ENCODE data around the gene GUCD1. TPM values are rescaled to one million over a fixed set of nuclear protein-coding genes. Genes with fewer than 3 reads are reported as not detected.

Gene GUCD1
- total RNA-seq, 1 experiment from 2014 or later, result 48.7 TPM

- RAD21 ChIA-PET (ENCODE audit: low non-redundant PET in 1 of 2, low total read pairs in 2 of 2, uncharacterized antibody in 2 of 2, unreplicated experiment in 2 of 2), result no interaction called here
- Histone ChIP-seq H3K36me3 (ENCODE audit: control insufficient read depth in 1 of 2, insufficient read depth in 2 of 2, low read length in 2 of 2) (no peaks in the 10 kb centered on the region), H3K4me3 (replicated peaks in 1 of 2; ENCODE audit: low read depth in 1 of 2, low read length in 2 of 2) (no peak overlapping the region), H3K4me2 (ENCODE audit: low read length) (no peak overlapping the region), H2AFZ (ENCODE audit: low read depth, low read length, poor library complexity, severe bottlenecking) (no peak overlapping the region), H3K4me1 (ENCODE audit: control insufficient read depth in 1 of 2, insufficient read depth in 2 of 2, low read length in 2 of 2) (peaks cover 6 to 18% of the 10 kb centered on the region in 2 experiments), H3K9me2 (ENCODE audit: insufficient read depth) (no peaks in the 10 kb centered on the region), H3K79me2 (ENCODE audit: insufficient read depth, low read length) (no peaks in the 10 kb centered on the region), H4K20me1 (ENCODE audit: insufficient read depth) (no peaks in the 10 kb centered on the region), H3K9ac (ENCODE audit: low read length) (no peak overlapping the region), H3K27me3 (ENCODE audit: insufficient read depth, low read length) (no peaks in the 10 kb centered on the region), H3K27ac (ENCODE audit: low read depth, low read length) (no peak overlapping the region), H3K9me3 (ENCODE audit: control insufficient read depth in 1 of 2, insufficient read depth in 1 of 2, low read depth in 1 of 2, low read length in 2 of 2) (no peaks in the 10 kb centered on the region)
- no peak for DNase-seq (ENCODE audit: low read depth, low spot score)
- no peak for TF ChIP-seq ZBTB33 (IDR thresholded peaks at IDR 0.05; ENCODE audit: extremely low read depth, insufficient replicate concordance, low read length)
- TF ChIP-seq ELF1 (IDR thresholded peaks at IDR 0.05; ENCODE audit: borderline replicate concordance, low read depth), result no peak
- no peak for TF ChIP-seq ZNF274 (IDR thresholded peaks at IDR 0.05; ENCODE audit: low read depth, low read length)
- TF ChIP-seq RAD21 (IDR thresholded peaks at IDR 0.05; ENCODE audit: low read depth), result no peak
- no peak for TF ChIP-seq JUND (IDR thresholded peaks at IDR 0.05)
- no peak for TF ChIP-seq REST (IDR thresholded peaks at IDR 0.05; ENCODE audit: low read depth)
- no peak for TF ChIP-seq CTCF (IDR thresholded peaks at IDR 0.05 in 2 of 3, conservative IDR thresholded peaks at IDR 0.05 in 1 of 3; ENCODE audit: borderline replicate concordance in 1 of 3, insufficient read depth in 1 of 3, low read depth in 2 of 3, low read length in 2 of 3)
- TF ChIP-seq YY1 (IDR thresholded peaks at IDR 0.05; ENCODE audit: extremely low read depth, insufficient replicate concordance, low read depth, low read length), result no peak
- TF ChIP-seq EGR1 (IDR thresholded peaks at IDR 0.05; ENCODE audit: low read depth), result no peak
- no peak for TF ChIP-seq ZFX (IDR thresholded peaks at IDR 0.05)
- no peak for TF ChIP-seq CBX3 (IDR thresholded peaks at IDR 0.05; ENCODE audit: low read depth)
- TF ChIP-seq SRF (IDR thresholded peaks at IDR 0.05; ENCODE audit: low read depth), result no peak
- TF ChIP-seq EZH2 (IDR thresholded peaks at IDR 0.05), result no peak
- TF ChIP-seq MAX (IDR thresholded peaks at IDR 0.05), result no peak
- TF ChIP-seq POLR2A (IDR thresholded peaks at IDR 0.05; ENCODE audit: borderline replicate concordance, extremely low read depth, insufficient read depth, insufficient read length), result no peak
- no peak for TF ChIP-seq ATF3 (IDR thresholded peaks at IDR 0.05)
- TF ChIP-seq POLR2AphosphoS5 (IDR thresholded peaks at IDR 0.05; ENCODE audit: low read depth, low read length), result no peak
- TF ChIP-seq FOSL1 (IDR thresholded peaks at IDR 0.05; ENCODE audit: low read depth), result no peak
- TF ChIP-seq EZH2phosphoT487 (IDR thresholded peaks at IDR 0.05; ENCODE audit: borderline replicate concordance), result no peak
- no peak for TF ChIP-seq SIN3A (IDR thresholded peaks at IDR 0.05; ENCODE audit: low read depth)
- ATAC-seq, result no peak
- intact Hi-C loops (cut with micrococcal nuclease), result no loop called here
- CTCF ChIA-PET, result no interaction called here
- no TSS peak for BruUV-seq (replicated peaks)
- POLR2A ChIA-PET, result no interaction called here
These were observed 34.0 kb upstream of the GUCD1 start for GRCh38 chr22:24588757-24589481.
